ENCODE data around the gene CD300C. TPM values are rescaled to one million over a fixed set of nuclear protein-coding genes. Genes with fewer than 3 reads are reported as not detected.
A peak's percentile ranks its signal among the peaks of the same experiment; 100 is the strongest.

Gene CD300C
- total RNA-seq, 4 donors from 2014 or later = 0.54 to 2.3 TPM; not detected in 2

- ATAC-seq = no peak
- Histone ChIP-seq H3K4me3 (no peak within 1 kb of the TSS), H3K27me3 (peaks cover 17% of the 10 kb centered on the region), H3K9me3 (peaks cover 0 to 5% (median 0%) of the 10 kb centered on the region in 3 donors), H3K36me3 (no peaks in the 10 kb centered on the region), H3K27ac (no peak within 1 kb of the TSS), H3K4me1 (no peaks in the 10 kb centered on the region)
- WGBS, 2 donors (ENCODE audit: low coverage in 1 of 2) = 35 to 58% methylated on average over 4 to 6 of the region's 10 CpGs
- TF ChIP-seq POLR2A (IDR thresholded peaks at IDR 0.05) (no peak), POLR2AphosphoS5 (IDR thresholded peaks at IDR 0.05) (no peak), EP300 (IDR thresholded peaks at IDR 0.05) (no peak), CTCF (IDR thresholded peaks at IDR 0.05) (no peak)
These were observed 14.6 kb downstream of the CD300C start, which contains the start of gene CD300LB for GRCh38 chr17:74531231-74531761. CD300LB (minus strand) TSS chr17:74531475; CDS start chr17:74531350, 125 bp downstream.

GRCh38 chr17:74530831-74531150, 15.1 kb downstream of the CD300C start:
- Histone ChIP-seq H3K36me3 (no peaks in the 10 kb centered on the region), H3K27ac (no peak overlapping the region), H3K9me3 (peaks cover 0 to 5% (median 0%) of the 10 kb centered on the region in 3 donors), H3K4me1 (no peaks in the 10 kb centered on the region), H3K4me3 (no peak overlapping the region), H3K27me3 (peaks cover 17% of the 10 kb centered on the region)
- TF ChIP-seq POLR2AphosphoS5 (IDR thresholded peaks at IDR 0.05) (no peak), EP300 (IDR thresholded peaks at IDR 0.05) (no peak)
- 74% methylated on average over 4 to 5 of the region's 5 CpGs for WGBS, 2 donors (ENCODE audit: low coverage in 1 of 2)
- ATAC-seq = no peak

GRCh38 chr17:74529243-74529642, 16.7 kb downstream of the CD300C start:
- WGBS, 2 donors (ENCODE audit: low coverage in 1 of 2) = 60 to 63% methylated on average over 1 of the region's 5 CpGs
- ATAC-seq = no peak
- no peaks in the 10 kb centered on the region for H3K9me3 ChIP-seq
- H3K27ac ChIP-seq = no peak overlapping the region
- H3K36me3 ChIP-seq = no peaks in the 10 kb centered on the region
- TF ChIP-seq POLR2AphosphoS5 (IDR thresholded peaks at IDR 0.05) = no peak
- no peak for TF ChIP-seq POLR2A (IDR thresholded peaks at IDR 0.05)
- TF ChIP-seq CTCF (IDR thresholded peaks at IDR 0.05) = no peak
- no peak for TF ChIP-seq EP300 (IDR thresholded peaks at IDR 0.05)
- H3K4me3 ChIP-seq = no peak overlapping the region
- H3K4me1 ChIP-seq = no peaks in the 10 kb centered on the region
- H3K27me3 ChIP-seq = peaks cover 26% of the 10 kb centered on the region

GRCh38 chr17:74528491-74529199, 17.3 kb downstream of the CD300C start:
- Histone ChIP-seq H3K9me3 (no peaks in the 10 kb centered on the region), H3K27ac (no peak overlapping the region), H3K4me1 (no peaks in the 10 kb centered on the region), H3K36me3 (no peaks in the 10 kb centered on the region), H3K4me3 (no peak overlapping the region), H3K27me3 (peaks cover 26% of the 10 kb centered on the region)
- WGBS, 2 donors (ENCODE audit: low coverage in 1 of 2) = 55 to 73% methylated on average over 2 to 8 of the region's 8 CpGs
- no peak for TF ChIP-seq POLR2AphosphoS5 (IDR thresholded peaks at IDR 0.05)
- no peak for TF ChIP-seq POLR2A (IDR thresholded peaks at IDR 0.05)
- TF ChIP-seq CTCF (IDR thresholded peaks at IDR 0.05) = no peak
- TF ChIP-seq EP300 (IDR thresholded peaks at IDR 0.05) = no peak
- ATAC-seq = peak; percentile 44

GRCh38 chr17:74527756-74528155, 18.2 kb downstream of the CD300C start:
- Histone ChIP-seq H3K27ac (no peak overlapping the region), H3K4me3 (no peak overlapping the region), H3K4me1 (no peaks in the 10 kb centered on the region), H3K27me3 (peaks cover 32% of the 10 kb centered on the region), H3K9me3 (peaks cover 0 to 8% (median 0%) of the 10 kb centered on the region in 3 donors), H3K36me3 (no peaks in the 10 kb centered on the region)
- no peak for TF ChIP-seq EP300 (IDR thresholded peaks at IDR 0.05)
- no peak for ATAC-seq
- 79 to 82% methylated on average over 5 to 8 of the region's 8 CpGs for WGBS, 2 donors (ENCODE audit: low coverage in 1 of 2)

- Histone ChIP-seq H3K4me1 (no peaks in the 10 kb centered on the region), H3K9me3 (peaks cover 0 to 14% (median 0%) of the 10 kb centered on the region in 3 donors), H3K27me3 (peaks cover 32% of the 10 kb centered on the region), H3K4me3 (no peak overlapping the region), H3K27ac (no peak overlapping the region), H3K36me3 (no peaks in the 10 kb centered on the region)
- WGBS, 2 donors (ENCODE audit: low coverage in 1 of 2) = 79% methylated on average over 2 to 5 of the region's 5 CpGs
- no peak for ATAC-seq
- TF ChIP-seq CTCF (IDR thresholded peaks at IDR 0.05) (no peak), POLR2A (IDR thresholded peaks at IDR 0.05) (no peak), POLR2AphosphoS5 (IDR thresholded peaks at IDR 0.05) (no peak), EP300 (IDR thresholded peaks at IDR 0.05) (no peak)
These were observed 18.8 kb downstream of the CD300C start for GRCh38 chr17:74527081-74527480.
